ENCODE measurements around the gene DTX2. TPM values are rescaled to one million over a fixed set of nuclear protein-coding genes. Genes with fewer than 3 reads are reported as not detected.
"Not testable (repeated sequence)": the region's sequence is repeated elsewhere in the genome, so short reads cannot be mapped to it uniquely, and the experiment has no call there.

DTX2 gene
- total RNA-seq, 1 donor = 6.4 TPM

GRCh38 chr7:76499201-76499923 is 37.9 kb downstream of the DTX2 start:
- H3K9me3 ChIP-seq (ENCODE audit: low read depth, low read length); H3K4me1 ChIP-seq (ENCODE audit: insufficient read depth, low read length); H3K4me3 ChIP-seq (ENCODE audit: low read length); H3K27me3 ChIP-seq (ENCODE audit: insufficient read depth, low read length): not testable (repeated sequence)

GRCh38 chr7:76499924-76500241 is 38.4 kb downstream of the DTX2 start:
- not testable (repeated sequence) for H3K9me3 ChIP-seq (ENCODE audit: low read depth, low read length); H3K4me3 ChIP-seq (ENCODE audit: low read length); H3K27me3 ChIP-seq (ENCODE audit: insufficient read depth, low read length); H3K4me1 ChIP-seq (ENCODE audit: insufficient read depth, low read length)

GRCh38 chr7:76502224-76502623 is 40.7 kb downstream of the DTX2 start:
- H3K9me3 ChIP-seq (ENCODE audit: low read depth, low read length); H3K27me3 ChIP-seq (ENCODE audit: insufficient read depth, low read length); H3K4me1 ChIP-seq (ENCODE audit: insufficient read depth, low read length); H3K4me3 ChIP-seq (ENCODE audit: low read length): not testable (repeated sequence)

GRCh38 chr7:76502836-76503235 is 41.3 kb downstream of the DTX2 start:
- not testable (repeated sequence) for H3K4me3 ChIP-seq (ENCODE audit: low read length); H3K9me3 ChIP-seq (ENCODE audit: low read depth, low read length); H3K27me3 ChIP-seq (ENCODE audit: insufficient read depth, low read length); H3K4me1 ChIP-seq (ENCODE audit: insufficient read depth, low read length)

GRCh38 chr7:76503244-76503643 is 41.7 kb downstream of the DTX2 start:
- H3K9me3 ChIP-seq (ENCODE audit: low read depth, low read length); H3K4me1 ChIP-seq (ENCODE audit: insufficient read depth, low read length); H3K4me3 ChIP-seq (ENCODE audit: low read length); H3K27me3 ChIP-seq (ENCODE audit: insufficient read depth, low read length): not testable (repeated sequence)

GRCh38 chr7:76504351-76505167 is 43.0 kb downstream of the DTX2 start:
- not testable (repeated sequence) for H3K4me3 ChIP-seq (ENCODE audit: low read length); H3K9me3 ChIP-seq (ENCODE audit: low read depth, low read length); H3K27me3 ChIP-seq (ENCODE audit: insufficient read depth, low read length); H3K4me1 ChIP-seq (ENCODE audit: insufficient read depth, low read length)

GRCh38 chr7:76505168-76506080 is 43.9 kb downstream of the DTX2 start:
- Histone ChIP-seq H3K4me3 (ENCODE audit: low read length) (no peak overlapping the region), H3K9me3 (ENCODE audit: low read depth, low read length) (no peaks in the 10 kb centered on the region), H3K27me3 (ENCODE audit: insufficient read depth, low read length) (no peaks in the 10 kb centered on the region), H3K4me1 (ENCODE audit: insufficient read depth, low read length) (peaks cover 3% of the 10 kb centered on the region)

GRCh38 chr7:76506081-76506440 is 44.6 kb downstream of the DTX2 start:
- Histone ChIP-seq H3K27me3 (ENCODE audit: insufficient read depth, low read length) (no peaks in the 10 kb centered on the region), H3K9me3 (ENCODE audit: low read depth, low read length) (no peaks in the 10 kb centered on the region), H3K4me1 (ENCODE audit: insufficient read depth, low read length) (peaks cover 3% of the 10 kb centered on the region), H3K4me3 (ENCODE audit: low read length) (no peak overlapping the region)

GRCh38 chr7:76506643-76507042 is 45.1 kb downstream of the DTX2 start:
- not testable (repeated sequence) for H3K4me3 ChIP-seq (ENCODE audit: low read length); H3K9me3 ChIP-seq (ENCODE audit: low read depth, low read length); H3K4me1 ChIP-seq (ENCODE audit: insufficient read depth, low read length); H3K27me3 ChIP-seq (ENCODE audit: insufficient read depth, low read length)

- Histone ChIP-seq H3K9me3 (ENCODE audit: low read depth, low read length) (no peaks in the 10 kb centered on the region), H3K4me1 (ENCODE audit: insufficient read depth, low read length) (peaks cover 3% of the 10 kb centered on the region), H3K27me3 (ENCODE audit: insufficient read depth, low read length) (no peaks in the 10 kb centered on the region)
Measured at GRCh38 chr7:76507723-76508406, 46.4 kb downstream of the DTX2 start.

GRCh38 chr7:76509931-76510877 is 48.7 kb downstream of the DTX2 start, which contains the start of gene UPK3B:
UPK3B (plus strand) TSS chr7:76510552; CDS start chr7:76510653, 101 bp downstream.
- Histone ChIP-seq H3K4me3 (ENCODE audit: low read length) (no peak within 1 kb of the TSS), H3K27me3 (ENCODE audit: insufficient read depth, low read length) (no peaks in the 10 kb centered on the region), H3K9me3 (ENCODE audit: low read depth, low read length) (no peaks in the 10 kb centered on the region), H3K4me1 (ENCODE audit: insufficient read depth, low read length) (peaks cover 3% of the 10 kb centered on the region)

More at GRCh38 chr7:76507723-76508406, 46.4 kb downstream of the DTX2 start:
- no peak overlapping the region for H3K4me3 ChIP-seq (ENCODE audit: low read length)

GRCh38 chr7:76511200-76511910 is 49.8 kb downstream of the DTX2 start:
- not testable (repeated sequence) for H3K27me3 ChIP-seq (ENCODE audit: insufficient read depth, low read length); H3K9me3 ChIP-seq (ENCODE audit: low read depth, low read length)

More at GRCh38 chr7:76511200-76511910, 49.8 kb downstream of the DTX2 start:
- H3K4me3 ChIP-seq (ENCODE audit: low read length); H3K4me1 ChIP-seq (ENCODE audit: insufficient read depth, low read length): not testable (repeated sequence)
